Natural killer cell (primary cell): ENCODE data around the gene EPG5. TPM values are rescaled to one million over a fixed set of nuclear protein-coding genes. Genes with fewer than 3 reads are reported as not detected.

ENCODE experiments used
- ATAC-seq, 3 donors: fragments of 150-1000 bp in 2 of 3; fragments of 200-7000 bp in 1 of 3; cut with Tn5 transposase; 1 replicate in 1 of 3; 2 replicates in 2 of 3; pipeline ENCODE4 v1.10.0; 2021; ENCODE audit warnings: mild to moderate bottlenecking in 2 of 3, moderate library complexity in 2 of 3
- DNase-seq, 2 donors: peaks; one replicate each; pipeline versions ENCODE4 v3.0.0 to v3.0.0-alpha.2; 2013 to 2021; ENCODE audit warnings: mixed read lengths in 1 of 2
- H3K27ac ChIP-seq: one replicate; pipeline ENCODE4 v1.5.1; 2013; ENCODE audit warnings: mild to moderate bottlenecking, low read length
- H3K27me3 ChIP-seq: one replicate; pipeline ENCODE4 v1.6.1; 2013; ENCODE audit warnings: low read length; ENCODE audit not compliant: control insufficient read depth, insufficient read depth
- H3K36me3 ChIP-seq: one replicate; pipeline ENCODE4 v1.6.1; 2013; ENCODE audit warnings: low read length; ENCODE audit not compliant: control insufficient read depth, insufficient read depth
- H3K4me1 ChIP-seq: one replicate; pipeline ENCODE4 v1.6.1; 2013; ENCODE audit warnings: low read length; ENCODE audit not compliant: control insufficient read depth, insufficient read depth
- H3K4me3 ChIP-seq: one replicate; pipeline ENCODE4 v1.5.1; 2013; ENCODE audit warnings: low read length
- H3K9me3 ChIP-seq: one replicate; pipeline ENCODE4 v1.6.1; 2013; ENCODE audit warnings: low read length; ENCODE audit not compliant: control insufficient read depth, insufficient read depth
- H3K27ac Mint-ChIP-seq, 2 donors: one replicate each; pipeline ENCODE4 v1.8.0; 2022; ENCODE audit warnings: mild to moderate bottlenecking in 2 of 2, mixed read lengths in 2 of 2, moderate library complexity in 1 of 2
- H3K27me3 Mint-ChIP-seq, 2 donors: one replicate each; pipeline ENCODE4 v1.8.0; 2022; ENCODE audit warnings: low read depth in 2 of 2, mixed read lengths in 2 of 2
- H3K36me3 Mint-ChIP-seq: one replicate; pipeline ENCODE4 v1.8.0; 2022; ENCODE audit warnings: mixed read lengths
- H3K4me1 Mint-ChIP-seq, 2 donors: one replicate each; pipeline ENCODE4 v1.8.0; 2022; ENCODE audit warnings: mixed read lengths in 2 of 2
- H3K4me3 Mint-ChIP-seq: one replicate; pipeline ENCODE4 v1.8.0; 2022; ENCODE audit warnings: mild to moderate bottlenecking, moderate library complexity, mixed read lengths
- H3K9me3 Mint-ChIP-seq, 2 donors: one replicate each; pipeline ENCODE4 v1.8.0; 2022; ENCODE audit warnings: mixed read lengths in 2 of 2
- WGBS: methylation state at CpG from one replicate; pipeline ENCODE4 v1.1.7; 2013; ENCODE audit warnings: missing lambda C conversion rate; ENCODE audit not compliant: insufficient coverage; 5-methylcytosine and 5-hydroxymethylcytosine counted together
- intact Hi-C: fragments of 100-400 bp; cut with micrococcal nuclease; formaldehyde crosslinking; loops from one replicate; pipeline ENCODE4 v1.14.2; 2022
- total RNA-seq, 4 donors: library from RNA; stranded (reverse); fragments of 120-200 nt in 1 of 4; gene quantifications; one replicate each; pipeline versions ENCODE4 v1.2.3 to v1.2.4, GENCODE V29; 2013 to 2022
- TF ChIP-seq, protein P1 (sequence below): fragments of 200-600 bp; IDR thresholded peaks from one replicate; pipeline ENCODE4 v1.8.0; 2022; ENCODE audit warnings: antibody characterized with exemption

The EPG5 gene
- total RNA-seq, 3 donors from 2014 or later (not counting 1 experiment from before 2014, with no cell fraction given), result 81.3 to 133 (median 99.6) TPM

DNA sequence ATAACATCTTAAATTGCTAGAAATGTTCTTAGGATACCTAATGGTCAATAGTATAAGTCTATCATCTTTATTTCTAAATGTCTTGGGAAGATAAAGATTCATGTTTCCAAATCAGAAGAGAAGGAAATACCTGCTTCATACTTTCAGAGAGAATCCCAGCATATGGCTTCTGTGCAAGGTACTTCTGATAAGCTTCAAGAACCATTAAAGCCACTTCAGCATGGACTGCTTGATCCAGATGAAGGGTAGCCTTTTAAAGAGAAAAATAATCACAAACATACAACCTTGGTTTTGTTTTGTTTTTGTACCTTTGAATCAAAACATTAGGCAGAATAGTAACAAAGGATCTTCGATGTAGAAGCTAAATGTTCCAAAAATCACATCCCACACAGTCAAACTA lies 44.0 kb downstream of the EPG5 start:
- H3K27me3 Mint-ChIP-seq, result no peaks in the 10 kb centered on the region
- H3K9me3 ChIP-seq, result no peaks in the 10 kb centered on the region
- H3K9me3 Mint-ChIP-seq, result no peaks in the 10 kb centered on the region
- 89% methylated on average over 1 of the region's 1 CpG for WGBS
- peaks cover 36% of the 10 kb centered on the region for H3K36me3 Mint-ChIP-seq
- H3K27ac ChIP-seq, result no peak overlapping the region
- peaks cover 67% of the 10 kb centered on the region for H3K36me3 ChIP-seq
- intact Hi-C loops, result loop anchor here (5.0 kb wide), 1 partner anchor 44 kb away; the partner anchor contains the start of gene EPG5
- peaks cover 8% of the 10 kb centered on the region for H3K4me1 ChIP-seq
- peaks cover 22 to 29% of the 10 kb centered on the region in 2 donors for H3K4me1 Mint-ChIP-seq
- no peaks in the 10 kb centered on the region for H3K27me3 ChIP-seq
- TF ChIP-seq, protein P1, sequence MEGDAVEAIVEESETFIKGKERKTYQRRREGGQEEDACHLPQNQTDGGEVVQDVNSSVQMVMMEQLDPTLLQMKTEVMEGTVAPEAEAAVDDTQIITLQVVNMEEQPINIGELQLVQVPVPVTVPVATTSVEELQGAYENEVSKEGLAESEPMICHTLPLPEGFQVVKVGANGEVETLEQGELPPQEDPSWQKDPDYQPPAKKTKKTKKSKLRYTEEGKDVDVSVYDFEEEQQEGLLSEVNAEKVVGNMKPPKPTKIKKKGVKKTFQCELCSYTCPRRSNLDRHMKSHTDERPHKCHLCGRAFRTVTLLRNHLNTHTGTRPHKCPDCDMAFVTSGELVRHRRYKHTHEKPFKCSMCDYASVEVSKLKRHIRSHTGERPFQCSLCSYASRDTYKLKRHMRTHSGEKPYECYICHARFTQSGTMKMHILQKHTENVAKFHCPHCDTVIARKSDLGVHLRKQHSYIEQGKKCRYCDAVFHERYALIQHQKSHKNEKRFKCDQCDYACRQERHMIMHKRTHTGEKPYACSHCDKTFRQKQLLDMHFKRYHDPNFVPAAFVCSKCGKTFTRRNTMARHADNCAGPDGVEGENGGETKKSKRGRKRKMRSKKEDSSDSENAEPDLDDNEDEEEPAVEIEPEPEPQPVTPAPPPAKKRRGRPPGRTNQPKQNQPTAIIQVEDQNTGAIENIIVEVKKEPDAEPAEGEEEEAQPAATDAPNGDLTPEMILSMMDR, result no peak
- H3K4me3 ChIP-seq, result no peak overlapping the region
- DNase-seq, result no peak
- H3K4me3 Mint-ChIP-seq, result no peak overlapping the region
- no peak overlapping the region for H3K27ac Mint-ChIP-seq
- ATAC-seq, result no peak

DNA sequence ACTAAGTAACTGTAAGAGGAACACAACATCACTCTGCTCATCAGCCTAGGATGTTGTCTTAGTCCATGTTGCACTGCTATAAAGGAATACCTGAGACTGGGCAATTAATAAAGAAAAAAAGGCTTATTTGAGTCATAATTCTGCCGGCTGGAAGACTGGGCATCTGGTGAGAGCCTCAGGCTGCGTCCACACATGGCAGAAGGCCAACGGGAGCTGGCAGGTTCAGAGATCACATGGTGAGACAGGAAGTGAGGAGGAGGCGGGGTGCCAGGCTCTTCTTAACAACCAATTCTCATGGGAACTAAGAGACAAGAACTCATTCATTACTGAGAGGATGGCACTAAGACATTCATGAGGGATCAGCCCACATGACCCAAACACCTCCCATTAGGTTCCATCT lies 46.8 kb downstream of the EPG5 start:
- DNase-seq (peak in 1 of 2 donors; percentile 20), ATAC-seq (peak; percentile 62 to 70 (median 67))
- H3K9me3 ChIP-seq, result no peaks in the 10 kb centered on the region
- H3K27ac ChIP-seq, result no peak overlapping the region
- Mint-ChIP-seq H3K36me3 (peaks cover 47% of the 10 kb centered on the region), H3K9me3 (no peaks in the 10 kb centered on the region), H3K27me3 (no peaks in the 10 kb centered on the region), H3K4me3 (no peak overlapping the region), H3K4me1 (peaks cover 22 to 24% of the 10 kb centered on the region in 2 donors), H3K27ac (peak overlapping the region; percentile 16 to 25)
- 24% methylated on average over 3 of the region's 4 CpGs for WGBS
- peaks cover 8% of the 10 kb centered on the region for H3K4me1 ChIP-seq
- H3K4me3 ChIP-seq, result no peak overlapping the region
- H3K36me3 ChIP-seq, result peaks cover 78% of the 10 kb centered on the region
- no peaks in the 10 kb centered on the region for H3K27me3 ChIP-seq
- intact Hi-C loops, result loop anchor here (5.0 kb wide), 1 partner anchor 47 kb away; the partner anchor contains the start of gene EPG5
- TF ChIP-seq, protein P1, result no peak

DNA sequence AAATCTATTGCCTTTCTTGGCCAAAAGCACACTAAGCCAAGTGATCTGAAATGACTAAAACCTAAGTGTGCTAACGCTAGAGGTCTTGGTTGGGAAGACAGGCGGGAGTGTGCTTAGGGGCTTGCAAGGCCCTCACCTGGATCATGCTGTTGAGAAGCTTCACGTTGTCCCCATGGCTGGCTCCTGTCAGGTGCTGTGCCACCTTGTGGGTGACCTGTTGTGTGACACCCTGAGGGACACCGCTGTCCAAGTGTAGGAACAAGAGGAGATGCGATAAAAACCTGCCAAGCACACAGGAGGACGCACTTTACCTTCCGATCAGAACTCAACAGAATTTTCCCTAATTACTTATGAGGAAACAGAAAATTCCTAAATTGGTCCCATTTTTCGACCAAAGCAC lies 50.8 kb downstream of the EPG5 start:
- peak in 1 of 3 donors; percentile 39 for ATAC-seq
- no peak overlapping the region for H3K27ac Mint-ChIP-seq
- H3K4me3 Mint-ChIP-seq, result no peak overlapping the region
- Histone ChIP-seq H3K9me3 (no peaks in the 10 kb centered on the region), H3K4me1 (peaks cover 8% of the 10 kb centered on the region), H3K27ac (no peak overlapping the region), H3K4me3 (no peak overlapping the region), H3K27me3 (no peaks in the 10 kb centered on the region), H3K36me3 (peaks cover 72% of the 10 kb centered on the region)
- TF ChIP-seq, protein P1, result no peak
- intact Hi-C loops, result no loop called here
- no peaks in the 10 kb centered on the region for H3K27me3 Mint-ChIP-seq
- peaks cover 56% of the 10 kb centered on the region for H3K36me3 Mint-ChIP-seq
- peaks cover 16% of the 10 kb centered on the region in 2 donors for H3K4me1 Mint-ChIP-seq
- H3K9me3 Mint-ChIP-seq, result no peaks in the 10 kb centered on the region
- peak in 1 of 2 donors; percentile 27 for DNase-seq
- 94% methylated on average over 7 of the region's 8 CpGs for WGBS

DNA sequence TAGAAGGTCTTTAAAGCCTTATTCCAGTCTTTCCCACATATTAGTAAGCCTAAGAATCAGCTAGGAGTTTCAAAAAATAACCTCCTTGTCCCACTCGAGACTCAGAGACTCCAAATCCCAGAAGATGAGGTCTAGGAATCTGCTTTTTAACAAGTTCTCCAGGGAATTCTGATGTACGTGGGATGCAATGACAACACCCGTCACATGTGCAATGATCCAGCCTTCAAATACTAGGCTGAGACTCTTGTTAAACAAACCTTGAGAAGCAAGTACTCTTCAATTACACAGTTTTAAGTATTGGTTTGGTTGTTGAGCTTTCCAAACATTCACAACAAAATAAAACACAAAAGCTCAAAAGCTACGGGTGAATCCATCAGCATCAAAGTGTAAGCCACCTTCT lies 53.9 kb downstream of the EPG5 start:
- H3K9me3 ChIP-seq, result no peaks in the 10 kb centered on the region
- 98% methylated on average over 4 of the region's 4 CpGs for WGBS
- peaks cover 76% of the 10 kb centered on the region for H3K36me3 ChIP-seq
- no peak overlapping the region for H3K4me3 ChIP-seq
- no peaks in the 10 kb centered on the region for H3K27me3 Mint-ChIP-seq
- DNase-seq, result no peak
- H3K4me1 ChIP-seq, result no peaks in the 10 kb centered on the region
- peaks cover 49% of the 10 kb centered on the region for H3K36me3 Mint-ChIP-seq
- H3K9me3 Mint-ChIP-seq, result no peaks in the 10 kb centered on the region
- no peak for ATAC-seq
- TF ChIP-seq, protein P1, result no peak
- H3K4me3 Mint-ChIP-seq, result no peak overlapping the region
- intact Hi-C loops, result loop anchor here (5.0 kb wide), 1 partner anchor 159 kb away; the partner anchor contains the start of gene PSTPIP2
- no peak overlapping the region for H3K27ac Mint-ChIP-seq
- no peak overlapping the region for H3K27ac ChIP-seq
- H3K4me1 Mint-ChIP-seq, result peaks cover 0 to 5% of the 10 kb centered on the region in 2 donors
- no peaks in the 10 kb centered on the region for H3K27me3 ChIP-seq
